Prostate gland (tissue), 2 donors: ENCODE results near the gene MTA1.

ENCODE experiments used
- CTCF ChIP-seq, 4 experiments: fragments of 200-600 bp in 2 of 4; fragments of 450-650 bp in 2 of 4; sonication (generic) in 2 of 4; IDR thresholded peaks; 1 replicate in 3 of 4; 2 replicates in 1 of 4; pipeline ENCODE4 v1.5.1; 2016 to 2019; ENCODE audit warnings: antibody characterized with exemption in 4 of 4, mild to moderate bottlenecking in 2 of 4, moderate library complexity in 2 of 4
- POLR2A ChIP-seq: fragments of 450-650 bp; IDR thresholded peaks from one replicate; pipeline ENCODE4 v1.6.1; 2016; ENCODE audit warnings: antibody characterized with exemption, mild to moderate bottlenecking

DNA sequence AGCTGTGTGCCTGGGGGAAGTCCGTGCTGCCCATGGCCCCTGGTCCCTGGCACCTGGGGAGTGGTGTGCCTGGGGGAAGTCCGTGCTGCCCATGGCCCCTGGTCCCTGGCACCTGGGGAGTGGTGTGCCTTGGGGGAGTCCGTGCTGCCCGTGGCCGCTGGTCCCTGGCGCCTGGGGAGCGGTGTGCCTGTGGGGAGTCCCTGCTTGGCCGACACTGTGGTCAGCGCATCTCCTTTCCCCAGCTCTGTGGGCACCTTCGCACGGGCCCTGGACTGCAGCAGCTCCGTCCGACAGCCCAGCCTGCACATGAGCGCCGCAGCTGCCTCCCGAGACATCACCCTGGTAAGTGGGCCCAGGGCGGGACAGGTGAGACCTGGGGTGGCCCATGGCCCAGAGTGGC, 40.5 kb downstream of the MTA1 start:
- TF ChIP-seq CTCF (IDR thresholded peaks at IDR 0.05) (no peak), POLR2A (no peak)
